ENCODE data around the gene GFI1B. TPM values are rescaled to one million over a fixed set of nuclear protein-coding genes. Genes with fewer than 3 reads are reported as not detected.

GFI1B gene
- total and polyA plus RNA-seq, 10 of the 15 experiments (the other 5 are each of a cell fraction or from before 2014, with no cell fraction given), result 0.04 to 0.11 (median 0.05) TPM; not detected in 7

- H3K36me3 ChIP-seq (ENCODE audit: control insufficient read depth in 2 of 2, insufficient read depth in 2 of 2, low read length in 1 of 2), result no peaks in the 10 kb centered on the region
- ATAC-seq, result no peak
- ChIA-PET SMC1A (ENCODE audit: uncharacterized antibody, unreplicated experiment) (no interaction called here), RAD21 (ENCODE audit: unreplicated experiment) (interaction anchor here (0.7 kb wide), 1 partner anchor 26 kb away, joined by 3 read pairs; no protein-coding TSS in a partner anchor), CTCF (interaction anchor here (2.6 to 2.8 kb wide), 2 partner anchors 18 to 26 kb away, joined by 7 to 15 read pairs; partner anchors contain the start of gene GFI1B), POLR2A (no interaction called here)
- in situ Hi-C loops (cut with MboI), result no loop called here
- no peak overlapping the region for H3K4me3 ChIP-seq
- no peaks in the 10 kb centered on the region for H3K4me1 ChIP-seq (ENCODE audit: control insufficient read depth, insufficient read depth, low read length)
- no peak overlapping the region for H3K9ac ChIP-seq (ENCODE audit: control insufficient read depth, insufficient read depth, low read length)
- TF ChIP-seq RAD51 (IDR thresholded peaks at IDR 0.05) (no peak), PAX5 (IDR thresholded peaks at IDR 0.05; ENCODE audit: borderline replicate concordance, low read depth, low read length) (peak; percentile 73), BHLHE40 (IDR thresholded peaks at IDR 0.05; ENCODE audit: borderline replicate concordance in 1 of 2, low read depth in 2 of 2, low read length in 1 of 2) (no peak)
- no peaks in the 10 kb centered on the region for H4K20me1 ChIP-seq (ENCODE audit: control insufficient read depth, insufficient read depth)
- no peak for FAIRE-seq
- BruUV-seq (replicated peaks), result no TSS peak
- H3K79me2 ChIP-seq (ENCODE audit: control insufficient read depth, insufficient read depth, low read length), result no peaks in the 10 kb centered on the region
- intact Hi-C loops (cut with micrococcal nuclease; ENCODE audit: unreplicated experiment), result no loop called here
- no peak overlapping the region for H3K4me2 ChIP-seq (ENCODE audit: control insufficient read depth, insufficient read depth)
- H2AFZ ChIP-seq (ENCODE audit: control insufficient read depth, low read depth, low read length), result no peak overlapping the region
- H3K27me3 ChIP-seq (replicated peaks in 1 of 2; ENCODE audit: control insufficient read depth in 2 of 2, insufficient read depth in 2 of 2, low read length in 1 of 2), result peaks cover 3% of the 10 kb centered on the region in 2 experiments; a peak in 3 of 4 replicates
- H3K27ac ChIP-seq (ENCODE audit: control insufficient read depth, insufficient read depth), result no peak overlapping the region
- no peak for DNase-seq (ENCODE audit: low read depth, low spot score)
- WGBS (ENCODE audit: insufficient coverage, insufficient replicate concordance, low lambda C conversion rate, missing lambda C conversion rate), result 12% methylated on average over 9 of the region's 9 CpGs
- no peaks in the 10 kb centered on the region; the same call in 2 of the 3 replicates for H3K9me3 ChIP-seq (replicated peaks; ENCODE audit: control insufficient read depth, insufficient read depth, low read length)
Observed at GRCh38 chr9:133003671-133004090, 25.2 kb downstream of the GFI1B start.

DNA sequence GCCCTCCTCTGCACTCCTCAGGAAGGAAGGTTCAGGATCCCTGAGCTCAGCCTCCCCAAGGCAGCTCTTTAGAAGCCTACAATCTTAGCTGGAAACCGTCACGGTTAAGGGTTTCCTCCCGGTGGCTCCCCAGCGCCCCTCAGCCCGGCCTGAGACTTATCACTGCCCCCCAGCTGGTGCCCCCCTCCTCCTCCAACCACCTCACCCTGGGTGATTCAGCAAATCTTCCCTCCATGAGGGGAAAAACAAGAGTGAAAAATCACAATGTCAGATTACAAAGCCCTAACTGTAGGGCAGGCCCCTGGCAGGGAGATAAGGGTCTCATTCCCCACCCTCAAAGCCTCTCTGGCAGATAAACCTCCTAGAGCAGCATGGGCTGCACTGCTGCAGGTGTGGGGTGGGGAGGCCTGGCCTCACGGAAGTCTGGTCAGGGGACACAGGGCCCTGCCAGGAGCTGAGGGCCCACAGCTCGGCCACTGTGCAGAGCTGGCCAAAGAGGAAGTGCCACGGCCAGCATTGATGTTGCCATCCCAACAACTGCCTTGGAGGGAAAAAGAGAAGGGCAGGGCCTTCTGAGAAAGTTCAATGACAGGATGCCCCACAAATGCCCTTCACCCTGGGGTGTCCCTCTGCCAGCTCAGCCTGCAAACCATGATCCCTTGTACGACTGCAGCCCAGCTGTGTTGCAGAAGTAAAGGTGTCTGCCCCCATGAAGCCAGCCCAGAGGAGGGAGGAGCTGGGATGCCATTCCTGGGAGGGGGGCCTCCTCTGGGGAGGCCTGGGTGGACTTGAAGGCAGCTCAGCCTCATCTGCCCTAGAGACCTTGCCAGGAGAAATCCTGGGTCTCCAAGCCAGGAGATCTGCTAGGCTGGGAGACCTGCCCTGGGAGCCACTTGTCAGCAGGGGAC lies 25.9 kb downstream of the GFI1B start:
- Histone ChIP-seq H2AFZ (ENCODE audit: control insufficient read depth, low read depth, low read length) (no peak overlapping the region), H3K27ac (ENCODE audit: control insufficient read depth, insufficient read depth) (no peak overlapping the region), H3K27me3 (replicated peaks in 1 of 2; ENCODE audit: control insufficient read depth in 2 of 2, insufficient read depth in 2 of 2, low read length in 1 of 2) (peaks cover 3% of the 10 kb centered on the region in 2 experiments; a peak in 3 of 4 replicates), H4K20me1 (ENCODE audit: control insufficient read depth, insufficient read depth) (no peaks in the 10 kb centered on the region), H3K9ac (ENCODE audit: control insufficient read depth, insufficient read depth, low read length) (no peak overlapping the region), H3K79me2 (ENCODE audit: control insufficient read depth, insufficient read depth, low read length) (no peaks in the 10 kb centered on the region), H3K4me1 (ENCODE audit: control insufficient read depth, insufficient read depth, low read length) (no peaks in the 10 kb centered on the region), H3K9me3 (replicated peaks; ENCODE audit: control insufficient read depth, insufficient read depth, low read length) (no peaks in the 10 kb centered on the region; the same call in 2 of the 3 replicates), H3K4me2 (ENCODE audit: control insufficient read depth, insufficient read depth) (no peak overlapping the region), H3K4me3 (no peak overlapping the region), H3K36me3 (ENCODE audit: control insufficient read depth in 2 of 2, insufficient read depth in 2 of 2, low read length in 1 of 2) (no peaks in the 10 kb centered on the region)
- intact Hi-C loops (cut with micrococcal nuclease; ENCODE audit: unreplicated experiment) (no loop called here), in situ Hi-C loops (cut with MboI) (no loop called here)
- ChIA-PET POLR2A (no interaction called here), SMC1A (ENCODE audit: uncharacterized antibody, unreplicated experiment) (no interaction called here), RAD21 (ENCODE audit: unreplicated experiment) (interaction anchor here (0.7 kb wide), 1 partner anchor 27 kb away, joined by 3 read pairs; no protein-coding TSS in a partner anchor), CTCF (interaction anchor here (2.6 to 2.8 kb wide), 2 partner anchors 17 to 26 kb away, joined by 7 to 15 read pairs; partner anchors contain the start of gene GFI1B)
- WGBS (ENCODE audit: insufficient coverage, insufficient replicate concordance, low lambda C conversion rate, missing lambda C conversion rate), result 13% methylated on average over 9 of the region's 9 CpGs
- BruUV-seq (replicated peaks), result no TSS peak
- FAIRE-seq (no peak), DNase-seq (ENCODE audit: low read depth, low spot score) (no peak), ATAC-seq (no peak; the same call in 2 of the 3 replicates)
- TF ChIP-seq PRDM15 (CRISPR knock-in tag; IDR thresholded peaks at IDR 0.05) (no peak), SPI1 (IDR thresholded peaks at IDR 0.05; ENCODE audit: borderline replicate concordance, insufficient read depth, low read depth, low read length) (peak; percentile 24; the same call in 1 of the 2 replicates)
- TF ChIP-seq, protein P1, sequence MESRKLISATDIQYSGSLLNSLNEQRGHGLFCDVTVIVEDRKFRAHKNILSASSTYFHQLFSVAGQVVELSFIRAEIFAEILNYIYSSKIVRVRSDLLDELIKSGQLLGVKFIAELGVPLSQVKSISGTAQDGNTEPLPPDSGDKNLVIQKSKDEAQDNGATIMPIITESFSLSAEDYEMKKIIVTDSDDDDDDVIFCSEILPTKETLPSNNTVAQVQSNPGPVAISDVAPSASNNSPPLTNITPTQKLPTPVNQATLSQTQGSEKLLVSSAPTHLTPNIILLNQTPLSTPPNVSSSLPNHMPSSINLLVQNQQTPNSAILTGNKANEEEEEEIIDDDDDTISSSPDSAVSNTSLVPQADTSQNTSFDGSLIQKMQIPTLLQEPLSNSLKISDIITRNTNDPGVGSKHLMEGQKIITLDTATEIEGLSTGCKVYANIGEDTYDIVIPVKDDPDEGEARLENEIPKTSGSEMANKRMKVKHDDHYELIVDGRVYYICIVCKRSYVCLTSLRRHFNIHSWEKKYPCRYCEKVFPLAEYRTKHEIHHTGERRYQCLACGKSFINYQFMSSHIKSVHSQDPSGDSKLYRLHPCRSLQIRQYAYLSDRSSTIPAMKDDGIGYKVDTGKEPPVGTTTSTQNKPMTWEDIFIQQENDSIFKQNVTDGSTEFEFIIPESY (IDR thresholded peaks at IDR 0.05), result no peak

Measured in GM12878 (cell line).